Endothelial cell of umbilical vein (primary cell): ENCODE results near the gene CYTIP. TPM values are rescaled to one million over a fixed set of nuclear protein-coding genes. Genes with fewer than 3 reads are reported as not detected.

ENCODE experiments used
- BruUV-seq: library from RNA; stranded (reverse); fragments of 400-500 nt; replicated peaks from 2 replicates; lab custom pipeline; 2021; lab: Mats Ljungman, UMichigan
- CTCF ChIA-PET: fragments of 300-600, 350-600 bp; sonication (Branson Sonifier 250); formaldehyde crosslinking; loops from one replicate; lab custom pipeline; 2021; ENCODE audit warnings: antibody characterized with exemption, inconsistent platforms; lab: Charles Lee
- POLR2A ChIA-PET: fragments of 300-600, 350-600 bp; sonication (Branson Sonifier 250); formaldehyde crosslinking; loops from one replicate; lab custom pipeline; 2021; ENCODE audit warnings: antibody characterized with exemption, inconsistent platforms; lab: Charles Lee
- DNase-seq: peaks from one replicate; pipeline ENCODE4 v3.0.0-alpha.2; 2011; ENCODE audit warnings: low read depth, low spot score
- FAIRE-seq: peaks from 2 replicates; lab custom pipeline; 2011; peaks lifted over from hg19 to GRCh38; lab: Jason Lieb, UNC
- H2AFZ ChIP-seq: 2 replicates; pipeline ENCODE4 v1.6.0; 2012; ENCODE audit warnings: low read depth, low read length, control low read depth, inconsistent platforms
- H3K27ac ChIP-seq: 2 replicates; pipeline ENCODE4 v1.5.1; 2011; ENCODE audit warnings: low read depth, mild to moderate bottlenecking, control low read depth, low read length, moderate library complexity; ENCODE audit not compliant: insufficient read depth
- H3K27me3 ChIP-seq, 2 experiments: 2 replicates each; pipeline versions ENCODE4 v1.6.0 to v1.6.1; 2011; ENCODE audit warnings: low read length in 2 of 2, mixed read lengths in 1 of 2; ENCODE audit not compliant: control insufficient read depth in 2 of 2, insufficient read depth in 2 of 2
- H3K36me3 ChIP-seq, 2 experiments: 2 replicates in 1 of 2; 3 replicates in 1 of 2; pipeline ENCODE4 v1.5.1; 2011; ENCODE audit warnings: low read length in 2 of 2, mild to moderate bottlenecking in 1 of 2, moderate library complexity in 1 of 2; ENCODE audit not compliant: control insufficient read depth in 2 of 2, insufficient read depth in 2 of 2; ENCODE audit errors: extremely low read depth in 1 of 2
- H3K4me1 ChIP-seq: 3 replicates; pipeline ENCODE4 v1.5.1; 2011; ENCODE audit warnings: mild to moderate bottlenecking, low read length; ENCODE audit not compliant: control insufficient read depth, insufficient read depth; ENCODE audit errors: extremely low read depth
- H3K4me2 ChIP-seq: 2 replicates; pipeline ENCODE4 v1.6.1; 2011; ENCODE audit warnings: low read length, control low read depth, mixed read lengths; ENCODE audit not compliant: insufficient read depth
- H3K4me3 ChIP-seq, 3 experiments: fragments of 200-600 bp in 1 of 3; sonication (generic), shearing (Covaris generic) in 1 of 3; replicated peaks in 1 of 3; 2 replicates each; pipeline ENCODE4 v1.5.1; 2011 to 2016; ENCODE audit warnings: control low read depth in 3 of 3, low read length in 3 of 3, mild to moderate bottlenecking in 2 of 3, inconsistent platforms in 1 of 3, low read depth in 1 of 3, moderate library complexity in 1 of 3; ENCODE audit not compliant: insufficient read depth in 1 of 3
- H3K79me2 ChIP-seq: 2 replicates; pipeline ENCODE4 v1.6.0; 2012; ENCODE audit warnings: low read length, inconsistent platforms; ENCODE audit not compliant: control insufficient read depth, insufficient read depth
- H3K9ac ChIP-seq: replicated peaks from 2 replicates; pipeline ENCODE3; 2011; ENCODE audit warnings: low read length, control low read depth; ENCODE audit not compliant: insufficient read depth; ENCODE audit errors: extremely low read depth
- H3K9me1 ChIP-seq: replicated peaks from 3 replicates; pipeline ENCODE4 v1.6.0; 2011; ENCODE audit warnings: mild to moderate bottlenecking, low read length; ENCODE audit not compliant: control insufficient read depth, insufficient read depth; ENCODE audit errors: extremely low read depth
- H3K9me3 ChIP-seq: replicated peaks from 2 replicates; pipeline ENCODE4 v1.5.1; 2012; ENCODE audit warnings: low read length, inconsistent platforms; ENCODE audit not compliant: control insufficient read depth, insufficient read depth
- H4K20me1 ChIP-seq: replicated peaks from 2 replicates; pipeline ENCODE3; 2011; ENCODE audit warnings: mild to moderate bottlenecking, low read length; ENCODE audit not compliant: control insufficient read depth, insufficient read depth; ENCODE audit errors: extremely low read depth
- EZH2 ChIP-seq: IDR thresholded peaks from 2 replicates; pipeline ENCODE4 v1.6.1; 2012; ENCODE audit warnings: borderline replicate concordance, low read depth, mild to moderate bottlenecking, moderate library complexity, low read length, inconsistent platforms; ENCODE audit not compliant: severe bottlenecking
- FOS ChIP-seq: IDR thresholded peaks from 2 replicates; pipeline ENCODE4 v1.6.1; 2011; ENCODE audit warnings: mild to moderate bottlenecking, low read length, moderate library complexity, borderline replicate concordance; ENCODE audit not compliant: insufficient read depth
- GATA2 ChIP-seq: IDR thresholded peaks from 2 replicates; pipeline ENCODE4 v1.7.0; 2011; ENCODE audit warnings: low read depth, mild to moderate bottlenecking, moderate library complexity, mixed read lengths, low read length; ENCODE audit not compliant: insufficient read length, insufficient read depth
- JUN ChIP-seq: IDR thresholded peaks from 2 replicates; pipeline ENCODE4 v1.6.1; 2011; ENCODE audit warnings: borderline replicate concordance, low read depth; ENCODE audit not compliant: insufficient read length, insufficient read depth
- MAX ChIP-seq: IDR thresholded peaks from 2 replicates; pipeline ENCODE4 v1.6.1; 2011; ENCODE audit not compliant: insufficient read depth, insufficient read length
- MYC ChIP-seq: IDR thresholded peaks from one replicate; pipeline ENCODE4 v1.6.1; 2011; ENCODE audit warnings: mild to moderate bottlenecking, low read depth, low read length
- POLR2A ChIP-seq: IDR thresholded peaks from 2 replicates; pipeline ENCODE4 v1.6.1; 2012; ENCODE audit warnings: low read depth, mild to moderate bottlenecking, control low read depth, low read length
- POLR2AphosphoS5 ChIP-seq: IDR thresholded peaks from 2 replicates; pipeline ENCODE4 v1.6.1; 2012; ENCODE audit warnings: low read depth, mild to moderate bottlenecking, control low read depth, low read length, moderate library complexity; ENCODE audit not compliant: insufficient read depth
- dilution Hi-C: fragments of 300-500 bp; cut with MboI; formaldehyde crosslinking; loops from one replicate; pipeline ENCODE4 v1.15.0; 2019; ENCODE audit warnings: low sequenced_read_pairs; ENCODE audit not compliant: extremely low pct_ligation_motif_present
- intact Hi-C: fragments of 100-400 bp; cut with micrococcal nuclease; formaldehyde crosslinking; loops from one replicate; pipeline ENCODE4 v1.10.0; 2022
- polyA plus RNA-seq, 4 experiments: library from polyadenylated mRNA; depleted of rRNA in 3 of 4; stranded (reverse) in 3 of 4; unstranded in 1 of 4; fragments of >200 nt; gene quantifications; 2 replicates each; pipeline versions ENCODE4 v1.2.1 to v1.2.3, GENCODE V29; 2011 to 2012; ENCODE audit warnings: missing spikeins in 1 of 4
- total RNA-seq: library from RNA; stranded (reverse); gene quantifications from 2 replicates; pipeline ENCODE4 v1.2.3, GENCODE V29; 2021
- TF ChIP-seq, protein P1 (sequence below), 2 donors: IDR thresholded peaks; 1 replicate in 1 of 2; 2 replicates in 1 of 2; pipeline ENCODE4 v1.5.1; 2011; ENCODE audit warnings: low read length in 2 of 2, mild to moderate bottlenecking in 2 of 2, moderate library complexity in 2 of 2, control low read depth in 1 of 2, inconsistent platforms in 1 of 2, low read depth in 1 of 2; ENCODE audit not compliant: insufficient read depth in 1 of 2; ENCODE audit errors: extremely low read depth in 1 of 2

The CYTIP gene
- total and polyA plus RNA-seq, 2 donors (not counting 3 experiments of a cell fraction or from before 2014, with no cell fraction given): not detected

DNA sequence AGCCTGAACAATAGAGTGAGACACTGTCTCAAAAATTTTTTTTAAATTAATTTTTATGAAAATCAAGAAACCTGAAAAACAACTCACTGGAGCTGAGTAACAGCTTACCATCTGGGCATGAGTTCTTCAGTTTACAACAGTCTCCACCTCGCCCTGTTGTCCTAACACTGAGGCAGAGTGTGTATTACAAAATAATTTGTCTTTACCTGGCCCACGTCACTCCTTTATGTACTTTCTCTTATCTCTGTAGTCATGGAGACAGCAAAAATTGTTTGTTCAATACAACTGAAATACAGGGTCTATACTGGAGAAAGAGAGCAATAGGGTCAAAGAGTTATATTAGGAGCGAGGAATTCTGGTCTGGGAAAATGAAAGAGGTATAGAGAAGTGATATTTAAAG, 48.1 kb downstream of the CYTIP start:
- no peak overlapping the region for H3K4me3 ChIP-seq
- H3K4me1 ChIP-seq: no peaks in the 10 kb centered on the region
- H3K9me3 ChIP-seq: no peaks in the 10 kb centered on the region
- no peaks in the 10 kb centered on the region for H3K36me3 ChIP-seq
- H3K27me3 ChIP-seq: no peaks in the 10 kb centered on the region
- intact Hi-C loops: no loop called here
- ChIA-PET POLR2A (no interaction called here), CTCF (no interaction called here)
- H2AFZ ChIP-seq: no peak overlapping the region
- TF ChIP-seq JUN (no peak), FOS (no peak), MAX (no peak), EZH2 (no peak), POLR2AphosphoS5 (no peak), POLR2A (no peak), GATA2 (no peak), MYC (no peak)
- TF ChIP-seq, protein P1, sequence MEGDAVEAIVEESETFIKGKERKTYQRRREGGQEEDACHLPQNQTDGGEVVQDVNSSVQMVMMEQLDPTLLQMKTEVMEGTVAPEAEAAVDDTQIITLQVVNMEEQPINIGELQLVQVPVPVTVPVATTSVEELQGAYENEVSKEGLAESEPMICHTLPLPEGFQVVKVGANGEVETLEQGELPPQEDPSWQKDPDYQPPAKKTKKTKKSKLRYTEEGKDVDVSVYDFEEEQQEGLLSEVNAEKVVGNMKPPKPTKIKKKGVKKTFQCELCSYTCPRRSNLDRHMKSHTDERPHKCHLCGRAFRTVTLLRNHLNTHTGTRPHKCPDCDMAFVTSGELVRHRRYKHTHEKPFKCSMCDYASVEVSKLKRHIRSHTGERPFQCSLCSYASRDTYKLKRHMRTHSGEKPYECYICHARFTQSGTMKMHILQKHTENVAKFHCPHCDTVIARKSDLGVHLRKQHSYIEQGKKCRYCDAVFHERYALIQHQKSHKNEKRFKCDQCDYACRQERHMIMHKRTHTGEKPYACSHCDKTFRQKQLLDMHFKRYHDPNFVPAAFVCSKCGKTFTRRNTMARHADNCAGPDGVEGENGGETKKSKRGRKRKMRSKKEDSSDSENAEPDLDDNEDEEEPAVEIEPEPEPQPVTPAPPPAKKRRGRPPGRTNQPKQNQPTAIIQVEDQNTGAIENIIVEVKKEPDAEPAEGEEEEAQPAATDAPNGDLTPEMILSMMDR (IDR thresholded peaks at IDR 0.05; ENCODE audit: extremely low read depth in 1 of 2, insufficient read depth in 1 of 2, low read depth in 1 of 2, low read length in 2 of 2): no peak
- H3K9ac ChIP-seq: no peak overlapping the region
- dilution Hi-C loops: no loop called here
- DNase-seq: no peak
- no peaks in the 10 kb centered on the region for H4K20me1 ChIP-seq
- FAIRE-seq: no peak
- H3K4me2 ChIP-seq: no peak overlapping the region
- no peaks in the 10 kb centered on the region for H3K79me2 ChIP-seq
- no TSS peak for BruUV-seq
- H3K27ac ChIP-seq: no peak overlapping the region
- H3K9me1 ChIP-seq: no peaks in the 10 kb centered on the region
